Stromal cell of bone marrow (primary cell): ENCODE data around the gene OTUD6A.

Source experiments
- DNase-seq: peaks from one replicate; pipeline ENCODE4 v3.0.0-alpha.2; 2012; ENCODE audit warnings: low read depth

The OTUD6A gene, protein sequence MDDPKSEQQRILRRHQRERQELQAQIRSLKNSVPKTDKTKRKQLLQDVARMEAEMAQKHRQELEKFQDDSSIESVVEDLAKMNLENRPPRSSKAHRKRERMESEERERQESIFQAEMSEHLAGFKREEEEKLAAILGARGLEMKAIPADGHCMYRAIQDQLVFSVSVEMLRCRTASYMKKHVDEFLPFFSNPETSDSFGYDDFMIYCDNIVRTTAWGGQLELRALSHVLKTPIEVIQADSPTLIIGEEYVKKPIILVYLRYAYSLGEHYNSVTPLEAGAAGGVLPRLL

GRCh38 chrX:70062076-70062475 is at the start of gene OTUD6A:
TSS of gene OTUD6A (plus strand) at chrX:70062457. CDS start at chrX:70062525, 68 bp downstream.
- DNase-seq = no peak

DNA sequence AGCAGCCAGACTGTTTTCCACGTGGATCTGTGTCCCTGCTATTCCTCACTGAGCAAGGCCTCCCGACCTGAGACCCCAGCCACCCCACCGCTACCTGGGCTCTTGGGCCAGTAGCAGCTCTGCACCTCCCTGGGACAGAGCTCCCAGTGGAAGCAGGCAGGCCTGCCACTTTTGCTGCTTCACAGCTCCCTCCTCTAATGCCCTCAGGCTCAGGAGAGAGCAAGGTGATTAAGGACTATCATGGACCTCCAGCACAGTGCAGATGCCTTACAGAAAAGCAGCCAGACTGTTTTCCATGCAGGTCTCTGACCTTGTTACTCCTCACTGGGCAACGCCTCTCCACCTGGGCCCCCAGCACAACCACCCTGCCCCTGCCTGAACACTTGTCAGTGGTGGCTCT is 49.5 kb upstream of the OTUD6A start:
- no peak for DNase-seq

- no peak for DNase-seq
Observed at GRCh38 chrX:70013466-70014381, 48.5 kb upstream of the OTUD6A start.

DNA sequence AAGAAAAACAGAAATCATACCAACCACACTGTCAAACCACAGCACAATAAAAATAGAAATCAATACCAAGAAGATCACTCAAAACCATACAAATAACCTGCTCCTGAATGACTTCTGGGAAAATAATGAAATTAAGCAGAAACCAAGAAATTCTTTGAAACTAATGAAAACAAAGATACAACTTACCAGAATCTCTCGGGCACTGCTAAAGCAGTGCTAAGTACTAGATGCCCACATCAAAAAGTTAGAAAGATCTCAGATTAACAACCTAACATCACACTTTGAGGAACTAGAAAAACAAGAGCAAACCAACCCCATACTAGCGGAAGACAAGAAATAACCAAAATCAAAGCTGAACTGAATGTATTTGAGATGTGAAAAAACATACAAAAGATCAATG is 45.7 kb upstream of the OTUD6A start:
- no peak for DNase-seq

DNA sequence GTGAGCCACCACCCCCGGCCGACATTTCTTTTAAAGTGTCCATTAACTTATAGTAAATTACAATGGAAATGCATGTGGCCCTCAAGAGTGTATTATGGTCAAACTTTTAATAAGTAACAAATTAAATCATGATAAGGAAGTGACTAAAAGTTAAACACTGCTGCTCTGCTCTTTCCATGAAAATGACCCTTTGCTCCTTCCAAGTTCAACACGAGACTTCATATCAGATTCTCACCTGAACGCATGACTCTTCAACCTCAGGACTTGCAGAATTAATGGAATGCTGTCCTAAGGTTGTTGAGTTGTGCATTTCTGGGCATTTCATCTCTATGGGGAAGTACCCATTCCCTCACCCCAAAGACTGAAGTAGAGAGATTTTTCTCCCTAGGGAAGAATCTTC is 39.6 kb upstream of the OTUD6A start:
- no peak for DNase-seq

GRCh38 chrX:70025464-70025863 is 36.8 kb upstream of the OTUD6A start:
- peak; percentile 18 for DNase-seq

- DNase-seq = no peak
Observed at GRCh38 chrX:70026112-70026850, 36.0 kb upstream of the OTUD6A start.

GRCh38 chrX:70026851-70027200 is 35.4 kb upstream of the OTUD6A start:
- DNase-seq = no peak

DNA sequence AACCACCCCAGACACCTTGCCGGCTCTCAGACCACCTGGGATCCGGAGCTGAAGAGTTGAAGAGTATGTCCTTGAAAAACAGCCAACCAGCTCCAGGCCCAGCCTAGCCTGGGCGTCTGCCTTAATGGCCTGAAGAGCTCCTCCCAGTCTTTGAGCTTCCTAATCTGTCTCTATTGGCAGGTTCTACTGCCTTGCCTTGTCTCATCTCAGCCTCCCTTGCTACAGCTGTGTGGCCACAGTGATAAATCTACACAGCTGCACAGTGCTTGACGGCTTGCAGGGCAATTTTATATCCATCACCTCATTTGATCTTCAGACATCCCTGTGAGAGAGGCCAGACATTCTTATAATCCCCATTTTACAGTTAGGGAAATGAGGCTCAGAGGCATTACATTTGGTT is 32.4 kb upstream of the OTUD6A start:
- no peak for DNase-seq

DNA sequence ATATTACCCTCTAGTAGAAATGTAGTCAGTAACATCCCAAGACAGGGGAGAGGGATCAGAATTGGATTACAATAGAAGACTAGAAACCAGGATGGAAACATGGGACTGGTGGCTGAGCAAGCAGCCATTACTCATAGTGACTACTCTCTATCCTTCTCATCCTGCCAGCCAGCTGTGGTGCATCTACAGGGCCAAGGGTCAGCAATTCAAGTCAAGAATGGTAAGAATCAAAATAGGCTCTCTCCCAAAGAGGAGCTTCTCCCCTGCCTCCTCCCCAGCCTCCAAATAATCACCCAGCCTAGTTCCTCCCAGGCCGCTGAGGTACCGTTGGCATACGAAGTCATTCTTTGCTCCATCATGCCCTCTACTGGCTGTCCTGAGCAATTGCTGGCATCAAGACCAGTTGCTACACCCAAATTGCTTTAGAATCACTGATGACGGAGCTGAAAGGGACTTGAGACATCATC is 31.9 kb upstream of the OTUD6A start:
- peak; percentile 36 for DNase-seq

- DNase-seq = no peak
Observed at GRCh38 chrX:70032792-70033191, 29.5 kb upstream of the OTUD6A start.

GRCh38 chrX:70033348-70034051 is 28.8 kb upstream of the OTUD6A start:
- no peak for DNase-seq

- no peak for DNase-seq
Observed at GRCh38 chrX:70034646-70035045, 27.6 kb upstream of the OTUD6A start.

DNA sequence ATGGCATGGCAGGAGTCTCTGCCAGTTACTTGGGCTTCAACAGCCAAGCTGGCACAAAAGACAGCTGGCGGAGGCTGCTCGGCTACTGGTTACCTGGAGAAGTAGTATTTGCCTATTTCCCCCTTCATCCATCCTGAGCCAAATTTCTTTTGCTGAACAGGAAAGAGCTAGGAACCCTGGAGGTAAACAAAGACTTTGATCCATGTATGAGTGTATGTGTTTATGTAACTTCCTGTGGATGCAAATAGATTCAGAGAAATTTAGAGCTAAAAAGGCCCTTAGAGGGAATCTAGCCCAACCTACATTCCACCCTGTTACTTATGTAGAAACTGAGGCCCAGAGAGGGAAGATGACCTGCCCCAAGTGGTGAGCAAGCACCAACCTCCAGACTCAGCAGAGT is 23.7 kb upstream of the OTUD6A start:
- no peak for DNase-seq

GRCh38 chrX:70038951-70039350 is 23.3 kb upstream of the OTUD6A start:
- no peak for DNase-seq

DNA sequence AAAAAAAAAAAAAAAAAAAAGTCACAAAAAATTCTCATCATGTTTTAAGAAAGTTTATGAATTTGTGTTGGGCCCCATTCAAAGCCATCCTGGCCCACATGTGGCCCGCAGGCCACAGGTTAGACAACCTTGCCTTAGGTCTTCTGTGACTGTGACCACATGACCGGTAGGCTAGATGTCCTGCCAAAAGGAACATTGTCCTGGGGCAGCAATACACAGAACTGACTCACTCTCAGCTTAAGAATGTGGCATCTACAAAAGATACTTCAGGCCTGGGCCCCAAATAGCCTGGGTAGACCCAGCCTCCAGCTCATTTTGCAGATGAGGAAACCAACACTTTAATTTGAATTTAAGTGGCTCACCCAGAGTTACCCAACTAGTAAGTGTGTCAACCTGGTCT is 22.5 kb upstream of the OTUD6A start:
- DNase-seq = no peak

DNA sequence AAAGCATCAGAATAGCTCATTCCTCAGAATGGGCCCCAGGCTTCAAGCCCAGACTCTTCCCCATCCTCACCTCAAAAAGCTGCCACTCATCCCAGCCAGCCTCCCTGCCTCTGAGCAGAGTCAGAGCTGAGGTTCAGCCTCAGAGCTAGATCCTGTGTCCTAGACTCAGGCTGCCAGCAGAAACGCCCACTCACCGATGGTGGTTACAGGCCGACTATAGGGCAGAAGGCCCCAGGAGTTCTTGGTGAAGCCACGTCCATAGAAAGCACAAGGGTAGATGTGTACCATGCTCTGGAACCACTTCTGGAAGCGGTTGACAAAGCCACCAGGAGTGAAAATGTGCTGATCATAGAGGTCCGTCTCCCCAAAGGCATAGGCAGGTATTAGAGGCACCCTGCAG is 20.3 kb upstream of the OTUD6A start:
- no peak for DNase-seq

GRCh38 chrX:70042399-70043371 is 19.6 kb upstream of the OTUD6A start:
- DNase-seq = no peak

DNA sequence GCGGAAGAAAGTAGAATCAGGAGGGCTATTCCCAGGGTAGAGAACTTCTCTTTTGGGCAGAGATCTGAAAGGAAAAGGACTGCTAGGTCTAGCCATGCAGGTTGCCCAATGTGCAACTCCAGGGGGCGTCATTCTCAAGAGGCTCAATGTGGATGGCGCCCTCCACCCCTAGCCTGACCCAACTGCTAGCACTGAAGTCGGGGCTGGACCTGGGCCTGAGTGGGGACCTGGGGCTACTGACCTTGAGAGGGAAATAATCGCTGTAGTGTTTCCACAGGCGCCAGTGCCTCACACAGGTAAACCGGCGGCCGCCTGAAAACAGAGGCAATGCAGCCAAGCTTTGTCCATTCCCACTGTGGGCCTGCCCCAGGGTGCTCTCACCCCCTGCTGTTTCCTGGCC is 18.6 kb upstream of the OTUD6A start:
- no peak for DNase-seq

- no peak for DNase-seq
Observed at GRCh38 chrX:70044541-70045245, 17.6 kb upstream of the OTUD6A start.
